Left lung (tissue), 10 donors: Measurements from ENCODE around the gene TIAM1. TPM values are rescaled to one million over a fixed set of nuclear protein-coding genes. Genes with fewer than 3 reads are reported as not detected.

Experiments used
- ATAC-seq: fragments of 200-7000 bp; cut with Tn5 transposase; one replicate; pipeline ENCODE4 v1.9.1; 2020; ENCODE audit warnings: moderate library complexity
- DNase-seq, 4 donors: peaks; one replicate each; pipeline ENCODE4 v3.0.0-alpha.2; 2013 to 2020
- H3K27ac ChIP-seq, 2 donors: fragments of 200-600 bp; sonication (generic) in 1 of 2; one replicate each; pipeline versions ENCODE4 v1.5.0 to v1.8.0; 2020 to 2021
- H3K27me3 ChIP-seq, 2 donors: fragments of 200-600 bp; sonication (generic) in 1 of 2; one replicate each; pipeline versions ENCODE4 v1.5.0 to v1.8.0; 2020 to 2021
- H3K36me3 ChIP-seq, 2 donors: fragments of 200-600 bp; sonication (generic) in 1 of 2; one replicate each; pipeline versions ENCODE4 v1.5.0 to v1.8.0; 2020 to 2021
- H3K4me1 ChIP-seq, 2 donors: fragments of 200-600 bp; one replicate each; pipeline ENCODE4 v1.8.0; 2021
- H3K4me3 ChIP-seq, 2 donors: fragments of 200-600 bp; sonication (generic) in 1 of 2; one replicate each; pipeline versions ENCODE4 v1.5.0 to v1.8.0; 2020 to 2021; ENCODE audit warnings: mild to moderate bottlenecking in 1 of 2
- H3K9me3 ChIP-seq, 2 donors: fragments of 200-600 bp; sonication (generic) in 1 of 2; one replicate each; pipeline versions ENCODE4 v1.5.0 to v1.8.0; 2020 to 2021
- CTCF ChIP-seq, 2 donors: fragments of 200-600 bp; sonication (generic) in 1 of 2; IDR thresholded peaks; one replicate each; pipeline versions ENCODE4 v1.5.0 to v1.8.0; 2021; ENCODE audit warnings: antibody characterized with exemption in 2 of 2
- intact Hi-C, 2 donors: fragments of 100-400 bp; cut with DNase I; formaldehyde crosslinking; loops; one replicate each; pipeline versions ENCODE4 v1.11.2 to v1.14.2; 2022
- polyA plus RNA-seq, 6 donors: library from polyadenylated mRNA; unstranded; fragments of 120-200 nt; gene quantifications; one replicate each; pipeline ENCODE4 v1.2.1, GENCODE V29; 2013; ENCODE audit not compliant: insufficient read length in 6 of 6
- total RNA-seq, 2 donors: library from RNA; stranded (reverse); fragmentation: NEBNext Ultra II Directional; extraction: Animal tissue kit (Norgen Biotek cat#: 25700); gene quantifications; one replicate each; pipeline ENCODE4 v1.2.1, GENCODE V29; 2021
- donor health status: DM: no; HTN: yes; CAD: no.
- donor health status: DM: no; HTN: no; CAD: no.

Gene TIAM1
- total and polyA plus RNA-seq, 8 donors: 9.7 to 65.5 (median 49.5) TPM

GRCh38 chr21:31075848-31076247 is 268.2 kb downstream of the TIAM1 start:
- Histone ChIP-seq H3K36me3 (no peaks in the 10 kb centered on the region), H3K9me3 (no peaks in the 10 kb centered on the region), H3K27me3 (no peaks in the 10 kb centered on the region), H3K4me3 (no peak overlapping the region), H3K27ac (no peak overlapping the region), H3K4me1 (no peaks in the 10 kb centered on the region)
- intact Hi-C loops: no loop called here
- no peak for TF ChIP-seq CTCF (IDR thresholded peaks at IDR 0.05)
- ATAC-seq (no peak), DNase-seq (no peak)

DNA sequence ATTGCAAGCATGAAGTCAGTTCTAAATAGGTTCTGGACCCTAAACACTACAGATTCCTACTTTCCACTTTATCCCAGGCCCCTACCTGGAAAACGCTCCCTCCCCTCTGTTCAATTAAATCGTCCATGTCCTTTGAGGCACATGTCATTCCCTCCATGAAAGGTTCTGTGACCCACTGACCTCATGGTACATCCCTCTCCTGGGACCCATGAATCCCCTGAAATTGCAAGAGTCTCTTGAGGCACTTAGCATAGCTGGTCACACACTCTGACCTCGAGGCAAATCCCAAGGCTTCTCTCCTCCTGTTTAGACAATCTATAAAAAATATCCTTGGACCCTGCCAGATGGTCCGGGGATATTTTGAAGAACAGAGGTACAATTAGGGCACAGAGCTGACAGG is 271.5 kb downstream of the TIAM1 start:
- intact Hi-C loops: no loop called here
- ATAC-seq (no peak), DNase-seq (no peak)

More for the DNA sequence above, 271.5 kb downstream of the TIAM1 start:
- Histone ChIP-seq H3K4me1 (no peaks in the 10 kb centered on the region), H3K27me3 (no peaks in the 10 kb centered on the region), H3K36me3 (no peaks in the 10 kb centered on the region), H3K27ac (no peak overlapping the region), H3K4me3 (no peak overlapping the region), H3K9me3 (no peaks in the 10 kb centered on the region)
- no peak for TF ChIP-seq CTCF (IDR thresholded peaks at IDR 0.05)
